ENCODE measurements around the gene PDPK1. TPM values are rescaled to one million over a fixed set of nuclear protein-coding genes. Genes with fewer than 3 reads are reported as not detected.

PDPK1 gene
- total and polyA plus RNA-seq, 2 of the 4 experiments (the other 2 are of a cell fraction): 10.6 to 27.3 TPM

DNA sequence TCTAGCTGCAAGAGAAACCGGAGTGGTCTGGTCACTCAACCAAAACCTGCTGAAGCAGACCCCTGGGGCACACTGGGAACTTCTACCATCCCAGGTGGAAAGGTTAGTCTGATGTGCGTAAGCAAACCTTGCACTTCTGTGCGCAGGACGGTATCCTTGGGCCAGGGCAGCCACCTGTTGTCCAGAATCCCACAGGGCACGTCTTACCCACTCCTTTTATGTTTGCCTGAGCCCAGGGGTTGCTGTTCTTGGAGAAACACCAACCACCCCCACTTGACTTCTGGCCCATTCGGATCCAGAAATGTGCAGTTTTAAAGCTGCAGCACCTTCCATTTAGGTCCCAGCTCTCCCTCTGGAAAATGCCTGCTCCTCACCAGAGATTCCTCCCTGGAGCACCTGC lies 44.2 kb upstream of the PDPK1 start:
- Histone ChIP-seq H3K4me1 (ENCODE audit: control insufficient read depth, insufficient read depth, low read length) (no peaks in the 10 kb centered on the region; the same call in 1 of the 2 replicates), H3K9ac (ENCODE audit: low read depth, low read length) (no peak overlapping the region), H2AK5ac (ENCODE audit: low read depth, low read length) (no peak overlapping the region), H3K27me3 (ENCODE audit: control insufficient read depth, insufficient read depth, low read length) (no peaks in the 10 kb centered on the region), H2BK15ac (ENCODE audit: low read depth, low read length) (no peak overlapping the region), H3K36me3 (ENCODE audit: control insufficient read depth, insufficient read depth, low read length) (peaks cover 20% of the 10 kb centered on the region; the same call in 1 of the 2 replicates), H3K4me3 (ENCODE audit: insufficient read depth, low read depth, low read length) (no peak overlapping the region), H3K18ac (ENCODE audit: low read depth, low read length) (no peak overlapping the region), H2AK9ac (replicated peaks; ENCODE audit: low read depth, low read length, poor library complexity) (no peak overlapping the region), H2BK5ac (ENCODE audit: low read depth, low read length, poor library complexity, severe bottlenecking) (no peak overlapping the region), H2AFZ (replicated peaks; ENCODE audit: low read length, poor library complexity) (no peak overlapping the region), H2BK120ac (ENCODE audit: low read depth, low read length) (no peak overlapping the region), H3K23ac (ENCODE audit: low read depth, low read length) (no peak overlapping the region), H4K5ac (ENCODE audit: low read depth, low read length) (no peak overlapping the region), H3K14ac (replicated peaks; ENCODE audit: low read depth, low read length) (no peak overlapping the region), H4K91ac (ENCODE audit: insufficient read depth, low read depth, low read length) (no peak overlapping the region), H4K8ac (ENCODE audit: low read depth in 2 of 2, low read length in 2 of 2) (no peak overlapping the region), H4K20me1 (ENCODE audit: insufficient read depth, low read length) (peaks cover 12% of the 10 kb centered on the region), H3K79me1 (ENCODE audit: low read depth in 1 of 2, low read length in 2 of 2) (peaks cover 3 to 28% of the 10 kb centered on the region in 2 experiments), H3K56ac (ENCODE audit: extremely low read depth, insufficient read depth, low read length) (no peak overlapping the region), H3K4ac (ENCODE audit: low read depth, low read length) (no peak overlapping the region), H3K4me2 (ENCODE audit: low read depth, low read length) (no peak overlapping the region), H2BK20ac (ENCODE audit: low read depth, low read length) (no peak overlapping the region), H3K9me1 (ENCODE audit: insufficient read depth, low read length) (no peaks in the 10 kb centered on the region), H3K27ac (ENCODE audit: insufficient read depth, low read length) (no peak overlapping the region), H3K9me3 (ENCODE audit: control insufficient read depth, insufficient read depth, low read length) (no peaks in the 10 kb centered on the region)
- 80% methylated on average over 1 of the region's 6 CpGs; no CpG with 5 or more reads in 1 of the 2 experiments for WGBS, 2 experiments (ENCODE audit: extremely low coverage in 2 of 2, insufficient read length in 1 of 2)
- DNase-seq (no peak), ATAC-seq (ENCODE audit: low read depth) (no peak)
- dilution Hi-C loops (cut with HindIII; ENCODE audit: low sequenced_read_pairs, unreplicated experiment): no loop called here
- in situ Hi-C loops (cut with MboI; ENCODE audit: low sequenced_read_pairs): no loop called here
- CTCF ChIA-PET: no interaction called here
- POLR2A ChIA-PET (ENCODE audit: unreplicated experiment): interaction anchor here (0.7 kb wide), 1 partner anchor 13 kb away, joined by 4 read pairs; no protein-coding TSS in a partner anchor
- TF ChIP-seq, protein P1, sequence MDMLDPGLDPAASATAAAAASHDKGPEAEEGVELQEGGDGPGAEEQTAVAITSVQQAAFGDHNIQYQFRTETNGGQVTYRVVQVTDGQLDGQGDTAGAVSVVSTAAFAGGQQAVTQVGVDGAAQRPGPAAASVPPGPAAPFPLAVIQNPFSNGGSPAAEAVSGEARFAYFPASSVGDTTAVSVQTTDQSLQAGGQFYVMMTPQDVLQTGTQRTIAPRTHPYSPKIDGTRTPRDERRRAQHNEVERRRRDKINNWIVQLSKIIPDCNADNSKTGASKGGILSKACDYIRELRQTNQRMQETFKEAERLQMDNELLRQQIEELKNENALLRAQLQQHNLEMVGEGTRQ (IDR thresholded peaks at IDR 0.05; ENCODE audit: low read depth, low read length): no peak
- TF ChIP-seq NFE2L2 (IDR thresholded peaks at IDR 0.05; ENCODE audit: low read depth, low read length) (no peak), RCOR1 (IDR thresholded peaks at IDR 0.05; ENCODE audit: insufficient replicate concordance, low read length) (no peak), RFX5 (IDR thresholded peaks at IDR 0.05; ENCODE audit: low read depth, low read length) (no peak)
- no TSS peak for BruUV-seq (replicated peaks)
- intact Hi-C loops (cut with micrococcal nuclease): no loop called here

Data from IMR-90 (cell line).